ENCODE measurements around the gene TCERG1L. TPM values are rescaled to one million over a fixed set of nuclear protein-coding genes. Genes with fewer than 3 reads are reported as not detected.

The TCERG1L gene
- total RNA-seq, 1 donor from 2014 or later = 0.05 TPM

- no peaks in the 10 kb centered on the region for H3K4me1 Mint-ChIP-seq (ENCODE audit: low read depth)
- H3K36me3 Mint-ChIP-seq (ENCODE audit: low read depth) = no peaks in the 10 kb centered on the region
- intact Hi-C loops (cut with micrococcal nuclease) = no loop called here
- no peaks in the 10 kb centered on the region for H3K9me3 Mint-ChIP-seq
- H3K27me3 Mint-ChIP-seq (ENCODE audit: insufficient read depth) = peaks cover 39% of the 10 kb centered on the region
- no peak overlapping the region for H3K27ac Mint-ChIP-seq
- H3K4me3 Mint-ChIP-seq = no peak overlapping the region
- no peak for DNase-seq (ENCODE audit: low spot score)
Observed at GRCh38 chr10:131310551-131311401, 745 bp downstream of the TCERG1L start.

GRCh38 chr10:131310142-131310541 is 1.4 kb downstream of the TCERG1L start:
- Mint-ChIP-seq H3K36me3 (ENCODE audit: low read depth) (no peaks in the 10 kb centered on the region), H3K9me3 (no peaks in the 10 kb centered on the region), H3K27me3 (ENCODE audit: insufficient read depth) (peaks cover 38% of the 10 kb centered on the region), H3K27ac (no peak overlapping the region), H3K4me3 (no peak overlapping the region), H3K4me1 (ENCODE audit: low read depth) (no peaks in the 10 kb centered on the region)
- no peak for DNase-seq (ENCODE audit: low spot score)
- intact Hi-C loops (cut with micrococcal nuclease) = no loop called here

GRCh38 chr10:131300508-131300907 is 11.0 kb downstream of the TCERG1L start:
- no peak overlapping the region for H3K27ac Mint-ChIP-seq
- intact Hi-C loops (cut with micrococcal nuclease) = no loop called here
- DNase-seq (ENCODE audit: low spot score) = no peak
- H3K4me1 Mint-ChIP-seq (ENCODE audit: low read depth) = no peaks in the 10 kb centered on the region
- H3K36me3 Mint-ChIP-seq (ENCODE audit: low read depth) = no peaks in the 10 kb centered on the region
- H3K9me3 Mint-ChIP-seq = peaks cover 6% of the 10 kb centered on the region
- H3K4me3 Mint-ChIP-seq = no peak overlapping the region
- no peaks in the 10 kb centered on the region for H3K27me3 Mint-ChIP-seq (ENCODE audit: insufficient read depth)

GRCh38 chr10:131290781-131291180 is 20.7 kb downstream of the TCERG1L start:
- Mint-ChIP-seq H3K36me3 (ENCODE audit: low read depth) (no peaks in the 10 kb centered on the region), H3K27me3 (ENCODE audit: insufficient read depth) (no peaks in the 10 kb centered on the region), H3K27ac (no peak overlapping the region), H3K4me1 (ENCODE audit: low read depth) (no peaks in the 10 kb centered on the region), H3K4me3 (no peak overlapping the region), H3K9me3 (no peaks in the 10 kb centered on the region)
- intact Hi-C loops (cut with micrococcal nuclease) = no loop called here
- no peak for DNase-seq (ENCODE audit: low spot score)

- Mint-ChIP-seq H3K27me3 (ENCODE audit: insufficient read depth) (peaks cover 3% of the 10 kb centered on the region), H3K27ac (no peak overlapping the region), H3K36me3 (ENCODE audit: low read depth) (no peaks in the 10 kb centered on the region), H3K9me3 (no peaks in the 10 kb centered on the region), H3K4me3 (no peak overlapping the region), H3K4me1 (ENCODE audit: low read depth) (no peaks in the 10 kb centered on the region)
- DNase-seq (ENCODE audit: low spot score) = no peak
- intact Hi-C loops (cut with micrococcal nuclease) = no loop called here
Observed at GRCh38 chr10:131288648-131289047, 22.9 kb downstream of the TCERG1L start.

- DNase-seq (ENCODE audit: low spot score) = no peak
- H3K4me1 Mint-ChIP-seq (ENCODE audit: low read depth) = no peaks in the 10 kb centered on the region
- peaks cover 3% of the 10 kb centered on the region for H3K27me3 Mint-ChIP-seq (ENCODE audit: insufficient read depth)
- intact Hi-C loops (cut with micrococcal nuclease) = no loop called here
- no peaks in the 10 kb centered on the region for H3K9me3 Mint-ChIP-seq
- H3K27ac Mint-ChIP-seq = no peak overlapping the region
- no peaks in the 10 kb centered on the region for H3K36me3 Mint-ChIP-seq (ENCODE audit: low read depth)
- H3K4me3 Mint-ChIP-seq = no peak overlapping the region
Observed at GRCh38 chr10:131282961-131283360, 28.6 kb downstream of the TCERG1L start.

GRCh38 chr10:131280101-131280500 is 31.4 kb downstream of the TCERG1L start:
- Mint-ChIP-seq H3K4me3 (no peak overlapping the region), H3K27ac (no peak overlapping the region), H3K36me3 (ENCODE audit: low read depth) (no peaks in the 10 kb centered on the region), H3K27me3 (ENCODE audit: insufficient read depth) (no peaks in the 10 kb centered on the region), H3K9me3 (no peaks in the 10 kb centered on the region), H3K4me1 (ENCODE audit: low read depth) (no peaks in the 10 kb centered on the region)
- intact Hi-C loops (cut with micrococcal nuclease) = no loop called here
- DNase-seq (ENCODE audit: low spot score) = no peak

- no peak for DNase-seq (ENCODE audit: low spot score)
- Mint-ChIP-seq H3K4me1 (ENCODE audit: low read depth) (no peaks in the 10 kb centered on the region), H3K36me3 (ENCODE audit: low read depth) (no peaks in the 10 kb centered on the region), H3K27me3 (ENCODE audit: insufficient read depth) (no peaks in the 10 kb centered on the region), H3K9me3 (no peaks in the 10 kb centered on the region), H3K4me3 (no peak overlapping the region), H3K27ac (no peak overlapping the region)
- intact Hi-C loops (cut with micrococcal nuclease) = no loop called here
Observed at GRCh38 chr10:131279516-131279915, 32.0 kb downstream of the TCERG1L start.

- no peak for DNase-seq (ENCODE audit: low spot score)
- intact Hi-C loops (cut with micrococcal nuclease) = no loop called here
- Mint-ChIP-seq H3K27ac (no peak overlapping the region), H3K27me3 (ENCODE audit: insufficient read depth) (no peaks in the 10 kb centered on the region), H3K4me3 (no peak overlapping the region), H3K4me1 (ENCODE audit: low read depth) (no peaks in the 10 kb centered on the region), H3K9me3 (no peaks in the 10 kb centered on the region), H3K36me3 (ENCODE audit: low read depth) (no peaks in the 10 kb centered on the region)
Observed at GRCh38 chr10:131277969-131278368, 33.6 kb downstream of the TCERG1L start.

- no peaks in the 10 kb centered on the region for H3K36me3 Mint-ChIP-seq (ENCODE audit: low read depth)
- no peaks in the 10 kb centered on the region for H3K9me3 Mint-ChIP-seq
- no peak overlapping the region for H3K27ac Mint-ChIP-seq
Observed at GRCh38 chr10:131277278-131277677, 34.2 kb downstream of the TCERG1L start.

GRCh38 chr10:131275691-131276090 is 35.8 kb downstream of the TCERG1L start:
- intact Hi-C loops (cut with micrococcal nuclease) = no loop called here
- no peaks in the 10 kb centered on the region for H3K9me3 Mint-ChIP-seq
- H3K4me1 Mint-ChIP-seq (ENCODE audit: low read depth) = no peaks in the 10 kb centered on the region

More at GRCh38 chr10:131277278-131277677, 34.2 kb downstream of the TCERG1L start:
- Mint-ChIP-seq H3K4me3 (no peak overlapping the region), H3K27me3 (ENCODE audit: insufficient read depth) (no peaks in the 10 kb centered on the region), H3K4me1 (ENCODE audit: low read depth) (no peaks in the 10 kb centered on the region)
- DNase-seq (ENCODE audit: low spot score) = no peak
- intact Hi-C loops (cut with micrococcal nuclease) = no loop called here

GRCh38 chr10:131274883-131275282 is 36.6 kb downstream of the TCERG1L start:
- H3K9me3 Mint-ChIP-seq = no peaks in the 10 kb centered on the region
- intact Hi-C loops (cut with micrococcal nuclease) = no loop called here
- no peak overlapping the region for H3K27ac Mint-ChIP-seq
- no peaks in the 10 kb centered on the region for H3K4me1 Mint-ChIP-seq (ENCODE audit: low read depth)
- H3K36me3 Mint-ChIP-seq (ENCODE audit: low read depth) = no peaks in the 10 kb centered on the region
- H3K4me3 Mint-ChIP-seq = no peak overlapping the region
- no peak for DNase-seq (ENCODE audit: low spot score)
- H3K27me3 Mint-ChIP-seq (ENCODE audit: insufficient read depth) = no peaks in the 10 kb centered on the region

More at GRCh38 chr10:131275691-131276090, 35.8 kb downstream of the TCERG1L start:
- H3K4me3 Mint-ChIP-seq = no peak overlapping the region
- no peak for DNase-seq (ENCODE audit: low spot score)
- no peaks in the 10 kb centered on the region for H3K27me3 Mint-ChIP-seq (ENCODE audit: insufficient read depth)
- H3K36me3 Mint-ChIP-seq (ENCODE audit: low read depth) = no peaks in the 10 kb centered on the region
- H3K27ac Mint-ChIP-seq = no peak overlapping the region

GRCh38 chr10:131274133-131274880 is 37.2 kb downstream of the TCERG1L start:
- Mint-ChIP-seq H3K9me3 (no peaks in the 10 kb centered on the region), H3K27ac (no peak overlapping the region), H3K4me3 (no peak overlapping the region), H3K27me3 (ENCODE audit: insufficient read depth) (no peaks in the 10 kb centered on the region), H3K36me3 (ENCODE audit: low read depth) (no peaks in the 10 kb centered on the region), H3K4me1 (ENCODE audit: low read depth) (no peaks in the 10 kb centered on the region)
- intact Hi-C loops (cut with micrococcal nuclease) = no loop called here
- DNase-seq (ENCODE audit: low spot score) = no peak

Data from activated T-helper 1 cell treated with anti-CD3 and anti-CD28 coated beads, Interleukin-12 subunit alpha, Interleukin-12 subunit beta, Interleukin-2, Interleukin-4 antibody, amounts not matched to agents 30 ng/mL and 10 ng/mL and 1 ng/mL, durations not matched to agents 14 hours and 24 hours and 36 hours (primary cell).